Activated T-helper 1 cell treated with anti-CD3 and anti-CD28 coated beads, Interleukin-12 subunit alpha, Interleukin-12 subunit beta, Interleukin-2, Interleukin-4 antibody, amounts not matched to agents 30 ng/mL and 10 ng/mL and 1 ng/mL, durations not matched to agents 14 hours and 24 hours and 36 hours (primary cell): Measurements from ENCODE around the gene PDE2A. TPM values are rescaled to one million over a fixed set of nuclear protein-coding genes. Genes with fewer than 3 reads are reported as not detected.

ENCODE experiments used
- DNase-seq: peaks from one replicate; pipeline ENCODE4 v3.0.0; 2021; ENCODE audit warnings: low spot score
- H3K27ac Mint-ChIP-seq: one replicate; pipeline ENCODE4 v1.8.0; 2021; ENCODE audit warnings: mild to moderate bottlenecking, mixed read lengths
- H3K27me3 Mint-ChIP-seq: one replicate; pipeline ENCODE4 v1.8.0; 2022; ENCODE audit warnings: mild to moderate bottlenecking, moderate library complexity, mixed read lengths; ENCODE audit not compliant: insufficient read depth
- H3K36me3 Mint-ChIP-seq: one replicate; pipeline ENCODE4 v1.8.0; 2021; ENCODE audit warnings: low read depth, mixed read lengths
- H3K4me1 Mint-ChIP-seq: one replicate; pipeline ENCODE4 v1.8.0; 2021; ENCODE audit warnings: low read depth, mixed read lengths
- H3K4me3 Mint-ChIP-seq: one replicate; pipeline ENCODE4 v1.8.0; 2021; ENCODE audit warnings: mild to moderate bottlenecking, moderate library complexity, mixed read lengths
- H3K9me3 Mint-ChIP-seq: one replicate; pipeline ENCODE4 v1.8.0; 2021; ENCODE audit warnings: mixed read lengths
- intact Hi-C: fragments of 100-400 bp; cut with micrococcal nuclease; formaldehyde crosslinking; loops from one replicate; pipeline ENCODE4 v1.15.1; 2024
- total RNA-seq: library from RNA; stranded (reverse); gene quantifications from 2 replicates; pipeline ENCODE4 v1.2.3, GENCODE V29; 2022

The PDE2A gene
- total RNA-seq, 1 donor from 2014 or later, result 0.57 TPM

DNA sequence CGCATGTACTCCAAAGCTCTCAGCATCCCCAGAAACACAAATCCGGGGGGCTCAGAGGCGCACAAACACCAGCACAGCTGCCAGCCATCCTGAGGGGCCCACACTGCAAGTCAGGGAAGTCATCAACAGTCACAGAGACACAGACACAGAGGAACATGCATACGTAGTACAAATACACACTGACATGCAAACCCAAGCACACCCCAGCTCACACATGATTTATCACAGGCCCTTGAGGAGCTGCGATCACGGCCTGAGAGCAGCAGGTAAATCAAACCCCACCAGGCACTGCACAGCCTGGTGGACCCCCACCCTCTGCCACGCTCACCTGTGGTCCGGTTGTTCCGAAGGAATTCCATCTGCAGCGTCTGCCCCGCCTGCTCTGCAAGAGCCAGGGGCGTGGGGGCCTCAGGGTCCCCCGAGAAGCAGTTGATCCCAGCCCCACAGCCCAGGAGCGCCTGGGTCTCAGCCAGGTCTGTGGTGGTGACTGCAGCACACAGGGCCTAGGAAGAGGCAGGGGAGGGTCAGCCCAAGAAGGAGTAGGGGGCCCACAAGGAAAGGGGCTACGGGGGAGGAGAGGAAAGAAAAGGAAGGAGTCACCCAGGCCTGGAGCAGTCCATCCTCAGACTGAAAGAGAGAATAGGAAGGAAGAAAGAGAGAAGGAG is 28.5 kb upstream of the PDE2A start:
- H3K36me3 Mint-ChIP-seq, result peaks cover 45% of the 10 kb centered on the region
- no peak overlapping the region for H3K27ac Mint-ChIP-seq
- H3K4me3 Mint-ChIP-seq, result no peak overlapping the region
- H3K4me1 Mint-ChIP-seq, result no peaks in the 10 kb centered on the region
- H3K27me3 Mint-ChIP-seq, result no peaks in the 10 kb centered on the region
- DNase-seq, result no peak
- no peaks in the 10 kb centered on the region for H3K9me3 Mint-ChIP-seq
- intact Hi-C loops, result no loop called here

DNA sequence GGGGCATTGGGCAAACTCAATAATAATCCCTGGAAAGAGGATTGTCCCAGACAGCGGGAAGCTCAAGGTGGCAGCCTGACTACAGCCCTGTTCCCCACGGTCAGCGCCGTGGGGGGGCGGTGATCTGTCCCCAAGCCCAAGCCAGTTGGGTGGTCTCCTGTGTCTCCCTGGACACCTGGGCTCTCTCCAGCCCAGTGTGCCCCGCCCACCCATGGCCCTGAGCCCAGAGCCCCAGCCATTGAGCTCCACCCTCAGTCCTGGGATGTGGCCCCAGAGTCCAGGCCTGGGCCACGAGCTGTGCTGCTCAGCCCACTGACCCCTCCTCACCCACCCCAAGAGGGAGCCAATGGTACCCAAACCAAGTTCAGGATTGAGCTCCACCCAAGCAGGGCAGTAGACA is 27.9 kb upstream of the PDE2A start:
- Mint-ChIP-seq H3K27me3 (no peaks in the 10 kb centered on the region), H3K27ac (no peak overlapping the region), H3K9me3 (no peaks in the 10 kb centered on the region), H3K36me3 (peaks cover 40% of the 10 kb centered on the region), H3K4me3 (no peak overlapping the region), H3K4me1 (no peaks in the 10 kb centered on the region)
- DNase-seq, result no peak
- intact Hi-C loops, result no loop called here

GRCh38 chr11:72701466-72701865 is 27.2 kb upstream of the PDE2A start:
- Mint-ChIP-seq H3K4me3 (no peak overlapping the region), H3K36me3 (peaks cover 34% of the 10 kb centered on the region), H3K27ac (no peak overlapping the region), H3K9me3 (no peaks in the 10 kb centered on the region), H3K4me1 (no peaks in the 10 kb centered on the region), H3K27me3 (no peaks in the 10 kb centered on the region)
- intact Hi-C loops, result no loop called here
- DNase-seq, result no peak

- intact Hi-C loops, result no loop called here
- H3K9me3 Mint-ChIP-seq, result no peaks in the 10 kb centered on the region
Measured at GRCh38 chr11:72700146-72700545, 25.9 kb upstream of the PDE2A start.

GRCh38 chr11:72697814-72698213 is 23.6 kb upstream of the PDE2A start:
- no peaks in the 10 kb centered on the region for H3K9me3 Mint-ChIP-seq
- H3K4me1 Mint-ChIP-seq, result no peaks in the 10 kb centered on the region
- no peak for DNase-seq
- H3K27ac Mint-ChIP-seq, result no peak overlapping the region
- H3K4me3 Mint-ChIP-seq, result no peak overlapping the region
- H3K36me3 Mint-ChIP-seq, result peaks cover 42% of the 10 kb centered on the region
- intact Hi-C loops, result no loop called here
- H3K27me3 Mint-ChIP-seq, result no peaks in the 10 kb centered on the region

More at GRCh38 chr11:72700146-72700545, 25.9 kb upstream of the PDE2A start:
- Mint-ChIP-seq H3K4me1 (no peaks in the 10 kb centered on the region), H3K4me3 (no peak overlapping the region), H3K27ac (no peak overlapping the region), H3K27me3 (no peaks in the 10 kb centered on the region), H3K36me3 (peaks cover 38% of the 10 kb centered on the region)
- no peak for DNase-seq

GRCh38 chr11:72696866-72697700 is 22.9 kb upstream of the PDE2A start:
- intact Hi-C loops, result no loop called here
- H3K4me1 Mint-ChIP-seq, result no peaks in the 10 kb centered on the region
- H3K9me3 Mint-ChIP-seq, result no peaks in the 10 kb centered on the region
- peaks cover 43% of the 10 kb centered on the region for H3K36me3 Mint-ChIP-seq
- H3K27ac Mint-ChIP-seq, result no peak overlapping the region
- no peaks in the 10 kb centered on the region for H3K27me3 Mint-ChIP-seq
- no peak for DNase-seq
- H3K4me3 Mint-ChIP-seq, result no peak overlapping the region

DNA sequence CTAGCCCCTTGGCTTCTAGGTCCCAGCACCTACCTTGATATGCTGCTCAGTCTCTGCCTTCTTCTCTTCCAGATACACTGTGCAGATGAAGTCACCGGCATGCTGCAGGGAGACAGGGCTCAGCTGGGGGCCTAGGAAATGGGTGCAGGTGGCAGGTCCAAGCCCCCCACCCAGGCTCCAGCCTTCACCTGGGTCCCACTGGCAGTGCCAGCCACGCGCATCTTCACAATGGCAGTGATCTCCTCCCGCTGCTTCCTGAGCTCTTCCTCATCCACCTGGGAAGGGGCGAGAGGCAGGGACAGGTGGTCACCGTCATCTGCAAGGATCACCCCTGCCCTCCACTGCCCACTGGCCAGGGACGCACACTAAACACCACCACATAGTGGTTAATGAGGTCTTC is 21.1 kb upstream of the PDE2A start:
- no peaks in the 10 kb centered on the region for H3K9me3 Mint-ChIP-seq
- peaks cover 35% of the 10 kb centered on the region for H3K36me3 Mint-ChIP-seq
- no peak overlapping the region for H3K27ac Mint-ChIP-seq
- no peak overlapping the region for H3K4me3 Mint-ChIP-seq
- no peak for DNase-seq
- H3K27me3 Mint-ChIP-seq, result no peaks in the 10 kb centered on the region
- H3K4me1 Mint-ChIP-seq, result no peaks in the 10 kb centered on the region
- intact Hi-C loops, result no loop called here

DNA sequence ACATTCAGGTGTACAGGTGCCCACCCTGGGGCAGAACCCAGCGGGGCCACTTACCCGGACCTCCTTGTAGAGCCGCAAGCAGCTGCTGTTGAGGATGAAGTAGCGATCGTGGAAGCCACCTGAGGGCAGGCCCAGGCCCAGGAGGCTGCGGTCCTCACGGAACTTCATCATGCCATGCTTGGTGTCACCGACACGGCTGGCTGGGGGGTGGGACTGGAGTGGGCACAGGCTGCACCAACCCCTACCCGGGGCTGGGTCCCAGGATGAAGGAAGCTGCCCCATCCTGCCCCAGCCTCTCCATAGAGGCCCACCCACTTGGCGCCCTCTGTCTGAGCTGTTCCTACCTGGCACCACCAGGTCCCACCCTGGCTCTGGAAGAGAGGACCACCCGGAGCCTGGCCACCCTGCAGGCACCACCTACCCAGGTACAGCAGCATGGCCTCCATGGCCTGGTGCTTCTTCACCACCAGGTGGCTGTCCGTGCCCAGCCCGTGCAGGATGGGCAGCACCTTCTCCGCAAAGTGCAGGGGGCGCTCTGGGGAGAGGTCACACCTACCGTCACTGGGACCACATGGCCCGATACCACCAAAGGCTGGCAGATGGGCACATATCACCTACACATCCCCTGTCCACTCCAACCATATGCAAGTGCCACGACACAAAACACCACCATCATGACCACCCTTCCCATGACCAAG is 19.2 kb upstream of the PDE2A start:
- peaks cover 4% of the 10 kb centered on the region for H3K4me1 Mint-ChIP-seq
- no peak overlapping the region for H3K4me3 Mint-ChIP-seq
- peaks cover 27% of the 10 kb centered on the region for H3K36me3 Mint-ChIP-seq
- DNase-seq, result no peak
- no peaks in the 10 kb centered on the region for H3K9me3 Mint-ChIP-seq
- intact Hi-C loops, result no loop called here
- H3K27me3 Mint-ChIP-seq, result no peaks in the 10 kb centered on the region
- no peak overlapping the region for H3K27ac Mint-ChIP-seq

DNA sequence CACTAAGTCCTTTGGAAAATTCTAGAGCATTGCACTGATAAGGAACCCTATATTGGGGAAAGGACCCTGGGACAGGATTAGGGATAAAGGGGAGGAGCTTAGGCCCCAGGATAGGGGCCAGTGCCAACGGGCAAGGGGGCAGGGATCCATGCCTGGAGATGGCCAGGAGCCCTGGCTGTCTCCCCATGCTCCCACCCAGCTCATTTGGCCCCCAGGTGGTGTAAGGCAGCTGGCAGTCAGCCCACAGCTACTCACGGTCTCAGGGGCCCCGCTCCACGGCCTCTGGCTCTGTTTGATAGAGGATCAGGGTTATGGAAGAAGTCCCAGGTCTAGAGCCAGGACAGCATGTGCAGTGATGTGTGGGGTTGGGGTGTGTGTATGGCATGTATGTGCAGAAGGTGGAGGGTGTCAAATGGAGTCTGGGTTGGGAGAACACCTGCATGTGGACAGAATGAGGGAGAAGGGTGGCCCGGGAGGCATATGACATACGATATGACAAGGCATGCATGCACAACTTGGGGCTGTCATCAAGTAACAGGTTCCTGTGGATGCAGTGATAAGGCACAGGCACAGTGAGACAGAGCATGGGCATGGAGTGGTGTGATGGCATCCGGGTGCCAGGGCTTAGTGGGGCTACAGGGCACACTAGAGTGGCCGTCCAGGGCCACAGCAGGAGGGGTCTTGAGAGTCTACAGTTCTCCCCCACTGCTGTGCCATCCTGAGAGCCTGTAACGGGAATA is 18.4 kb upstream of the PDE2A start:
- H3K27ac Mint-ChIP-seq, result no peak overlapping the region
- no peaks in the 10 kb centered on the region for H3K9me3 Mint-ChIP-seq
- H3K36me3 Mint-ChIP-seq, result peaks cover 27% of the 10 kb centered on the region
- H3K4me1 Mint-ChIP-seq, result peaks cover 9% of the 10 kb centered on the region
- intact Hi-C loops, result no loop called here
- DNase-seq, result no peak
- H3K27me3 Mint-ChIP-seq, result no peaks in the 10 kb centered on the region
- H3K4me3 Mint-ChIP-seq, result no peak overlapping the region

GRCh38 chr11:72690166-72690565 is 15.9 kb upstream of the PDE2A start:
- peaks cover 31% of the 10 kb centered on the region for H3K4me1 Mint-ChIP-seq
- intact Hi-C loops, result no loop called here
- H3K36me3 Mint-ChIP-seq, result peaks cover 22% of the 10 kb centered on the region
- DNase-seq, result no peak
- H3K9me3 Mint-ChIP-seq, result no peaks in the 10 kb centered on the region
- no peaks in the 10 kb centered on the region for H3K27me3 Mint-ChIP-seq
- H3K4me3 Mint-ChIP-seq, result no peak overlapping the region
- H3K27ac Mint-ChIP-seq, result no peak overlapping the region

GRCh38 chr11:72688929-72689328 is 14.7 kb upstream of the PDE2A start:
- DNase-seq, result no peak
- intact Hi-C loops, result no loop called here
- Mint-ChIP-seq H3K4me3 (no peak overlapping the region), H3K9me3 (no peaks in the 10 kb centered on the region), H3K27ac (no peak overlapping the region), H3K27me3 (no peaks in the 10 kb centered on the region), H3K4me1 (peaks cover 40% of the 10 kb centered on the region), H3K36me3 (peaks cover 15% of the 10 kb centered on the region)

- H3K27me3 Mint-ChIP-seq, result no peaks in the 10 kb centered on the region
- no peak overlapping the region for H3K4me3 Mint-ChIP-seq
- H3K27ac Mint-ChIP-seq, result no peak overlapping the region
- peaks cover 40% of the 10 kb centered on the region for H3K4me1 Mint-ChIP-seq
- H3K9me3 Mint-ChIP-seq, result no peaks in the 10 kb centered on the region
- DNase-seq, result no peak
- intact Hi-C loops, result no loop called here
- peaks cover 18% of the 10 kb centered on the region for H3K36me3 Mint-ChIP-seq
Measured at GRCh38 chr11:72688486-72688885, 14.3 kb upstream of the PDE2A start.
